Osteoblast (primary cell): Measurements from ENCODE around the gene N4BP2. TPM values are rescaled to one million over a fixed set of nuclear protein-coding genes. Genes with fewer than 3 reads are reported as not detected.

Experiments
- DNase-seq: peaks from one replicate; pipeline ENCODE4 v3.0.0; 2011; ENCODE audit warnings: low spot score, mixed read lengths; ENCODE audit not compliant: insufficient read length; ENCODE audit errors: missing footprints
- H2AFZ ChIP-seq: 2 replicates; pipeline ENCODE4 v1.6.0; 2011; ENCODE audit warnings: mild to moderate bottlenecking, low read length
- H3K27ac ChIP-seq: 2 replicates; pipeline ENCODE4 v1.5.1; 2011; ENCODE audit warnings: mild to moderate bottlenecking, low read depth, low read length, moderate library complexity
- H3K27me3 ChIP-seq: 2 replicates; pipeline ENCODE4 v1.6.0; 2012; ENCODE audit warnings: mild to moderate bottlenecking, control low read depth, inconsistent platforms, low read length, moderate library complexity; ENCODE audit not compliant: insufficient read depth
- H3K36me3 ChIP-seq: 2 replicates; pipeline ENCODE4 v1.5.1; 2011; ENCODE audit warnings: mild to moderate bottlenecking, low read length, control low read depth, moderate library complexity; ENCODE audit not compliant: insufficient read depth
- H3K4me1 ChIP-seq: 2 replicates; pipeline ENCODE4 v1.5.1; 2011; ENCODE audit warnings: mild to moderate bottlenecking, low read length, control low read depth, moderate library complexity; ENCODE audit not compliant: insufficient read depth
- H3K4me2 ChIP-seq: 2 replicates; pipeline ENCODE4 v1.6.0; 2011; ENCODE audit warnings: mild to moderate bottlenecking, low read length; ENCODE audit not compliant: insufficient read depth
- H3K4me3 ChIP-seq: fragments of 200-600 bp; sonication (generic); 3 replicates; pipeline ENCODE4 v1.5.1; 2012; ENCODE audit warnings: mild to moderate bottlenecking, low read length, inconsistent platforms; ENCODE audit not compliant: insufficient read depth
- H3K79me2 ChIP-seq: 2 replicates; pipeline ENCODE4 v1.6.0; 2012; ENCODE audit warnings: mild to moderate bottlenecking, low read length, control low read depth, inconsistent platforms; ENCODE audit not compliant: insufficient read depth
- H3K9me3 ChIP-seq: 2 replicates; pipeline ENCODE4 v1.5.1; 2011; ENCODE audit warnings: low read depth, low read length, control low read depth
- H4K20me1 ChIP-seq: 2 replicates; pipeline ENCODE4 v1.6.0; 2012; ENCODE audit warnings: mild to moderate bottlenecking, low read length, control low read depth; ENCODE audit not compliant: insufficient read depth
- total RNA-seq: library from RNA; depleted of rRNA; stranded (reverse); fragments of >200 nt; gene quantifications from 2 replicates; pipeline ENCODE4 v1.2.3, GENCODE V29; 2012
- TF ChIP-seq, protein P1 (sequence below): IDR thresholded peaks from 2 replicates; pipeline ENCODE4 v1.5.1; 2011; ENCODE audit warnings: mild to moderate bottlenecking, low read depth, low read length, moderate library complexity; ENCODE audit errors: extremely low read depth

Gene N4BP2
- total RNA-seq, 1 donor = 19.2 TPM

- TF ChIP-seq, protein P1, sequence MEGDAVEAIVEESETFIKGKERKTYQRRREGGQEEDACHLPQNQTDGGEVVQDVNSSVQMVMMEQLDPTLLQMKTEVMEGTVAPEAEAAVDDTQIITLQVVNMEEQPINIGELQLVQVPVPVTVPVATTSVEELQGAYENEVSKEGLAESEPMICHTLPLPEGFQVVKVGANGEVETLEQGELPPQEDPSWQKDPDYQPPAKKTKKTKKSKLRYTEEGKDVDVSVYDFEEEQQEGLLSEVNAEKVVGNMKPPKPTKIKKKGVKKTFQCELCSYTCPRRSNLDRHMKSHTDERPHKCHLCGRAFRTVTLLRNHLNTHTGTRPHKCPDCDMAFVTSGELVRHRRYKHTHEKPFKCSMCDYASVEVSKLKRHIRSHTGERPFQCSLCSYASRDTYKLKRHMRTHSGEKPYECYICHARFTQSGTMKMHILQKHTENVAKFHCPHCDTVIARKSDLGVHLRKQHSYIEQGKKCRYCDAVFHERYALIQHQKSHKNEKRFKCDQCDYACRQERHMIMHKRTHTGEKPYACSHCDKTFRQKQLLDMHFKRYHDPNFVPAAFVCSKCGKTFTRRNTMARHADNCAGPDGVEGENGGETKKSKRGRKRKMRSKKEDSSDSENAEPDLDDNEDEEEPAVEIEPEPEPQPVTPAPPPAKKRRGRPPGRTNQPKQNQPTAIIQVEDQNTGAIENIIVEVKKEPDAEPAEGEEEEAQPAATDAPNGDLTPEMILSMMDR = no peak
- Histone ChIP-seq H3K4me3 (no peak overlapping the region), H3K4me2 (peak overlapping the region; percentile 50), H2AFZ (peak overlapping the region; percentile 53), H3K36me3 (no peaks in the 10 kb centered on the region), H3K27ac (peak overlapping the region; percentile 71), H4K20me1 (no peaks in the 10 kb centered on the region), H3K27me3 (no peaks in the 10 kb centered on the region), H3K4me1 (peaks cover 10% of the 10 kb centered on the region), H3K9me3 (no peaks in the 10 kb centered on the region), H3K79me2 (no peaks in the 10 kb centered on the region)
- DNase-seq = peak; percentile 81
These were observed 64.9 kb downstream of the N4BP2 start for GRCh38 chr4:40121515-40121914.

DNA sequence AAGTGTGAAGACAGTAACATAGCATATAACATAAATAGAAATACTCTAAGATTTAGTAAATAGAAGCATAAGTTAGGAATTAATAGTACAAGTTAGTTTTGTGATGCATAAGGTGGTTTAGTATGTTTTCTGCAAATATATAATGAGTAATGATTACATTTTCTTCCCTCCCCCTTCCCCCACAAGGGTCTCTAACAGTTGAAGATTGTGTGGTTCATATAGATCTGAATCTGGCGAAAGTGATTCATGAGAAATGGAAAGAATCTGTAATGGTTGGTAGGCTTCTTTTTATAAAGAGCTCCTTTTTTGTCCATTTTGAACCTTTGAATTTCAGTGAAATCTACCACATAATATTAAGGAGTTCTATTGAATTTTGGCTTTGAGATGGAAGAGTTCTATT is 66.3 kb downstream of the N4BP2 start:
- Histone ChIP-seq H3K36me3 (no peaks in the 10 kb centered on the region), H3K27me3 (no peaks in the 10 kb centered on the region)
- TF ChIP-seq, protein P1 = no peak

DNA sequence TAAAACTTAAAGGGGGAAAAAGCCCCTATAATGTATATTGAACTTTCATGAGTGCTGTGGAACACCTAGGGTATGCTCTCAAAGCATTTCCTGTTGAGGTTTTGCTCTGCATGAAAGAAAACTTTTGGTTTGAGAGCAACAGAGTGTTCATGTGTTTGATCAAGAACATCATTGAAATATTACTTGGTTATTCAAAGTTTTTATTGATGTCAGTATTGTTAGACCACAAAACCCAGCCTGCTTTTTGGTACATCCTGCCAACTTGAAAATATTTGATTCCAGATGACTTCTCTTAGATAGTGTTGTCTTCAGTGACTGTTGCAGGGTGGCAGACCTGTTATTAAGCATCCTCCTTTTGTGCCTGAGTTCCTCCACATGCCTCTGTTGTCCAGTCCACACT is 68.0 kb downstream of the N4BP2 start:
- Histone ChIP-seq H3K79me2 (no peaks in the 10 kb centered on the region), H3K4me1 (peaks cover 10% of the 10 kb centered on the region), H3K36me3 (no peaks in the 10 kb centered on the region), H4K20me1 (no peaks in the 10 kb centered on the region), H2AFZ (no peak overlapping the region), H3K4me3 (no peak overlapping the region), H3K27me3 (no peaks in the 10 kb centered on the region), H3K27ac (no peak overlapping the region), H3K4me2 (no peak overlapping the region), H3K9me3 (no peaks in the 10 kb centered on the region)
- DNase-seq = no peak
- TF ChIP-seq, protein P1 = no peak

More for the DNA sequence above, 66.3 kb downstream of the N4BP2 start:
- Histone ChIP-seq H3K4me2 (no peak overlapping the region), H3K79me2 (no peaks in the 10 kb centered on the region), H2AFZ (no peak overlapping the region), H3K27ac (no peak overlapping the region), H3K9me3 (no peaks in the 10 kb centered on the region), H3K4me3 (no peak overlapping the region), H3K4me1 (peaks cover 10% of the 10 kb centered on the region), H4K20me1 (no peaks in the 10 kb centered on the region)
- DNase-seq = no peak

GRCh38 chr4:40130401-40131036 is 73.9 kb downstream of the N4BP2 start:
- TF ChIP-seq, protein P1 = no peak
- Histone ChIP-seq H3K4me1 (no peaks in the 10 kb centered on the region), H3K27ac (no peak overlapping the region), H3K27me3 (no peaks in the 10 kb centered on the region), H3K36me3 (no peaks in the 10 kb centered on the region), H3K4me3 (no peak overlapping the region), H3K4me2 (no peak overlapping the region), H3K79me2 (no peaks in the 10 kb centered on the region), H3K9me3 (no peaks in the 10 kb centered on the region), H2AFZ (no peak overlapping the region), H4K20me1 (no peaks in the 10 kb centered on the region)
- DNase-seq = no peak
